ENCODE measurements around the gene ABHD15.

The ABHD15 gene

DNA sequence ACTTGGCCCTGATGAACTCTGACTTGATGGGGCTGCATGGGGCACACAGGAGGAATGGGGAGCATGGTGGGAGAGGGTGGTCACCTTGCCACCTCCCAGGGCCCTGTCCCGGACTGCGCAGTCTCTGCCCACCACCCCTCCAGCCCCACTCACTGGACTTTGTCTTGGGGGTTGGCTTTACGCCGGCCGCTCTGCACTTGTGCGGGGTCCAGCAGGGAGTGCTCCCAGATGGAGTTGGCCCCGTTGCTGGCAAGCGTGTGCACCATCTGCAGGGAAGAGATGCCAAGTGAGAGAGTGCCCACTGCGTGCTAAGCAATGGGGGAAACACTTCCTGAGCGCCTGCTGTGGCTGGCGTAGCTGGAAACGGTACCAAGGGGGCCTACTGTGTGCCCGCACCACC, 15.9 kb upstream of the ABHD15 start:
- POLR2A ChIA-PET: interaction anchor here (0.5 kb wide), 1 partner anchor 1500 kb away, joined by 3 read pairs; no protein-coding TSS in a partner anchor
- CTCF ChIA-PET: interaction anchor here (1.2 to 14.3 kb wide), 5 partner anchors 8 to 33 kb away, joined by 3 to 172 read pairs (median 31); partner anchors contain the start of genes ABHD15 and ANKRD13B
- DNase-seq (ENCODE audit: extremely low spot score): no peak
- TF ChIP-seq CTCF (IDR thresholded peaks at IDR 0.05; ENCODE audit: control extremely low read depth, extremely low read depth, low read depth, missing control alignments): no peak

GRCh38 chr17:29582254-29582765, 15.5 kb upstream of the ABHD15 start:
- POLR2A ChIA-PET: interaction anchor here (0.5 kb wide), 1 partner anchor 1501 kb away, joined by 3 read pairs; no protein-coding TSS in a partner anchor
- TF ChIP-seq CTCF (IDR thresholded peaks at IDR 0.05; ENCODE audit: control extremely low read depth, extremely low read depth, low read depth, missing control alignments): no peak
- CTCF ChIA-PET: interaction anchor here (1.1 to 14.3 kb wide), 9 partner anchors 10 to 439 kb away, joined by 3 to 172 read pairs (median 15); partner anchors contain the start of genes ABHD15, ANKRD13B and SSH2

GRCh38 chr17:29581583-29582253, 14.9 kb upstream of the ABHD15 start:
- POLR2A ChIA-PET: no interaction called here
- DNase-seq (ENCODE audit: extremely low spot score): no peak
- TF ChIP-seq CTCF (IDR thresholded peaks at IDR 0.05; ENCODE audit: control extremely low read depth, extremely low read depth, low read depth, missing control alignments): no peak
- CTCF ChIA-PET: interaction anchor here (0.7 to 14.3 kb wide), 18 partner anchors 9 to 523 kb away, joined by 3 to 172 read pairs (median 4); partner anchors contain the start of genes ABHD15, ANKRD13B and SSH2

More at GRCh38 chr17:29582254-29582765, 15.5 kb upstream of the ABHD15 start:
- DNase-seq (ENCODE audit: extremely low spot score): no peak

DNA sequence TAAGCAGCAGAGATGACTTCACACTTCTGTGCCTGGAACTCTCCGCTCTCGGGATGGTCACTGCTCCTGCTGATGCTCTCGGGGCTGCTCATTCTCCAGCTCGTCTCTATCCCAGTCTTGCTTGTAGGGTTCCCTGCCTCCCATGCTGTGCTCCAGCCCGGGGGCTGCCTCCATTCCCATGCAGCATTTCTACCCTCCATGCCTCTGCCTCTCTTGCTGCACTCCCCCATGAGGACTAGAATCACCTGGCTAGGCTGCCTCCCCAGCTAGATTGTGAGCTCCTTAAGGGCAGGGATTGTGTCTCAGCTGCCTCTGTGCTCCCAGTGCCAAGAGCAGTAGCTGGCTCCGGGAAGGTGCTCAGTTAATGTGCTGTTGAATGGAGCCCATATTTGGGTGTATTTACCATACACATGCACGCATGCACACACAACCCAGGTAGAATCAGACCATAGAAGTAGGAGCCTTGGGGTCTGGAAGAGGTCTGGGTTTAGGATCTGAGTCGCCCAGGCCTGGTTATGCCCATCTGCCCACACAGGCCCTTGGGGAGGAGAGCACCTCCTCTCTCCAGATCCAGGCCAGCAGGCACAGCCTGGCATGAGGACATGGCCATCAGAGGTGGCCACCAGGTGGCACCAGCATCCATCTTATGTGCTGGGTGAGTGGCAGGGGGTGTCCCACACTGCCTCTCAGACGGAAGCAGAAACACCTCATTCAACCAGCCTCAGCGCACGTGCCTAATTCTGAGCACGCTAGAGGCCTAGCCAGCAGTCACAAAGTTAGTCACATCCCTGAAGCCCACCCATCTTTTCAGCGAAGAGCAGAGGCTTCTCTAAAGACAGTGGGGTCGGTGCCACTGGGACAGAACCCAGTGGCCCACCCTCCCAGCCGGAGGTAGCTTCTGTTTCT, 13.3 kb upstream of the ABHD15 start:
- DNase-seq (ENCODE audit: extremely low spot score): peak; percentile 91
- POLR2A ChIA-PET: no interaction called here
- CTCF ChIA-PET: interaction anchor here (0.6 to 14.3 kb wide), 28 partner anchors 8 to 525 kb away, joined by 3 to 172 read pairs (median 4); partner anchors contain the start of genes ABHD15, ANKRD13B and SSH2
- peak; percentile 93 for TF ChIP-seq CTCF (IDR thresholded peaks at IDR 0.05; ENCODE audit: control extremely low read depth, extremely low read depth, low read depth, missing control alignments)

DNA sequence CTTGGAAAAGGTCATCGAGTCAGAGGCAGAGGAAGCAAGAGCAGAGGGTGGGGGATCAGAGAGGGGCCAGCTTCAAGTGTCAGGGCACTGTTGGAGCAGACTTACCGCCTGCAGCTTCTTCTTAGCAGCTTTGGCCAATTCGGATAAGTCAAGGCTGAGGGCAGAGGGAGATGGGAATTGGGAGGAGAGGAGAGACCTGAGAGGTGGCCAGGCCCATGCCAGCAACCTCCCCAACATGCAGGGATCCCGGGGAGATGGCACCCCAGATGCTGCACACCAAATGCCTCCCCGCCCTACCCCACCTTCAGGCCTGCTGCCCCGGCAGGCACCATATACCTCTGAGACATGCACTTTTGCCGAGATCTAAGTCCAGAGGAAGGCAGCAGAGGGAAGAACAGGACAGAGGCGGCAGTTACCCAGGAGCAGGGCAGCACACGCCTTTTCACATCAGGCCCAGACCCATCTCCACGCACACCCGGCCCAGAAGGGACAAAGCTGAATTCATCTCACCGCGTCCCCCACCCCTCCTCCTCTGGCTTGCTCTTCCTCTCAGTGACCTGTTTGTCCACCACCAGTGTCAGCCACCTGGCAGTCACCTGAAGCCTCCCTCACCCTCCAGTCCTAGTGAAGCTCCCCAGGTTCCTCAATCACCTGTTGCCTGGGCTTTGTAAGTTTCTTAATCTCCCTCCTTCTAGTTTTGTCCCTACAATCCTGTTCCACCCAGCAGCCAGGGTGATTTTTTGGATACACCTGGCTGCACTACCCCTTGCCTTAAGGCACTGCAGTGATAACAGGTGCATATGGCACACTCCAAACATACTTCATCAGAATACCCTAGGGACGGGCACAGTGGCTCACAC, 12.0 kb upstream of the ABHD15 start:
- CTCF ChIA-PET: interaction anchor here (0.7 to 14.3 kb wide), 12 partner anchors 9 to 515 kb away, joined by 3 to 172 read pairs (median 7); partner anchors contain the start of genes ANKRD13B and SSH2
- no peak for TF ChIP-seq CTCF (IDR thresholded peaks at IDR 0.05; ENCODE audit: control extremely low read depth, extremely low read depth, low read depth, missing control alignments)
- DNase-seq (ENCODE audit: extremely low spot score): no peak
- POLR2A ChIA-PET: no interaction called here

Data from GM10248 (cell line).